Fibroblast of the aortic adventitia (primary cell): ENCODE measurements around the gene LRGUK. TPM values are rescaled to one million over a fixed set of nuclear protein-coding genes. Genes with fewer than 3 reads are reported as not detected.

Experiments
- DNase-seq: peaks from one replicate; pipeline ENCODE4 v3.0.0-alpha.2; 2010; ENCODE audit warnings: low read depth
- H3K4me3 ChIP-seq: 2 replicates; pipeline ENCODE4 v1.5.1; 2011; ENCODE audit warnings: low read depth, mild to moderate bottlenecking, control low read depth, low read length, moderate library complexity
- CTCF ChIP-seq: IDR thresholded peaks from 2 replicates; pipeline ENCODE4 v1.5.1; 2011; ENCODE audit warnings: mild to moderate bottlenecking, low read length, control low read depth, inconsistent platforms; ENCODE audit not compliant: insufficient read depth
- total RNA-seq: library from RNA; depleted of rRNA; stranded (reverse); fragments of >200 nt; gene quantifications from 2 replicates; pipeline ENCODE4 v1.2.3, GENCODE V29; 2012; ENCODE audit warnings: low replicate concordance

Gene LRGUK
- total RNA-seq, 1 donor, result 0.09 TPM

GRCh38 chr7:134141868-134142264 lies 14.7 kb downstream of the LRGUK start:
- TF ChIP-seq CTCF, result no peak
- no peak for DNase-seq
- H3K4me3 ChIP-seq, result no peak overlapping the region

- no peak for TF ChIP-seq CTCF
- no peak overlapping the region for H3K4me3 ChIP-seq
- no peak for DNase-seq
Measured at GRCh38 chr7:134153493-134154136, 26.5 kb downstream of the LRGUK start.

- TF ChIP-seq CTCF, result no peak
- peak; percentile 2 for DNase-seq
Measured at GRCh38 chr7:134154581-134155130, 27.5 kb downstream of the LRGUK start.

GRCh38 chr7:134155206-134155605 lies 28.1 kb downstream of the LRGUK start:
- no peak for DNase-seq
- no peak overlapping the region for H3K4me3 ChIP-seq
- TF ChIP-seq CTCF, result no peak

More at GRCh38 chr7:134154581-134155130, 27.5 kb downstream of the LRGUK start:
- no peak overlapping the region for H3K4me3 ChIP-seq

GRCh38 chr7:134155871-134156270 lies 28.7 kb downstream of the LRGUK start:
- no peak overlapping the region for H3K4me3 ChIP-seq
- no peak for DNase-seq
- TF ChIP-seq CTCF, result no peak

GRCh38 chr7:134165252-134165651 lies 38.1 kb downstream of the LRGUK start:
- no peak overlapping the region for H3K4me3 ChIP-seq
- DNase-seq, result no peak
- no peak for TF ChIP-seq CTCF

GRCh38 chr7:134167250-134167649 lies 40.1 kb downstream of the LRGUK start:
- no peak for TF ChIP-seq CTCF
- DNase-seq, result no peak
- H3K4me3 ChIP-seq, result no peak overlapping the region
